Transverse colon (tissue), 4 donors: ENCODE measurements around the gene USP34.
A peak's percentile ranks its signal among the peaks of the same experiment; 100 is the strongest.

Experiments used
- POLR2A ChIP-seq: fragments of 450-650 bp; IDR thresholded peaks from one replicate; pipeline ENCODE4 v1.6.1; 2016; ENCODE audit warnings: antibody characterized with exemption, mild to moderate bottlenecking, moderate library complexity
- POLR2AphosphoS5 ChIP-seq, 3 donors: sonication (generic); formaldehyde crosslinking; IDR thresholded peaks; one replicate each; pipeline ENCODE4 v1.6.1; 2016; ENCODE audit warnings: antibody characterized with exemption in 3 of 3
- TF ChIP-seq, protein P1 (sequence below), 5 experiments: fragments of 200-600 bp in 3 of 5; fragments of 450-650 bp in 2 of 5; sonication (generic) in 3 of 5; IDR thresholded peaks; 1 replicate in 2 of 5; 2 replicates in 3 of 5; pipeline ENCODE4 v1.5.1; 2016 to 2017; ENCODE audit warnings: antibody characterized with exemption in 5 of 5, inconsistent platforms in 3 of 5, mild to moderate bottlenecking in 2 of 5, moderate library complexity in 1 of 5

DNA sequence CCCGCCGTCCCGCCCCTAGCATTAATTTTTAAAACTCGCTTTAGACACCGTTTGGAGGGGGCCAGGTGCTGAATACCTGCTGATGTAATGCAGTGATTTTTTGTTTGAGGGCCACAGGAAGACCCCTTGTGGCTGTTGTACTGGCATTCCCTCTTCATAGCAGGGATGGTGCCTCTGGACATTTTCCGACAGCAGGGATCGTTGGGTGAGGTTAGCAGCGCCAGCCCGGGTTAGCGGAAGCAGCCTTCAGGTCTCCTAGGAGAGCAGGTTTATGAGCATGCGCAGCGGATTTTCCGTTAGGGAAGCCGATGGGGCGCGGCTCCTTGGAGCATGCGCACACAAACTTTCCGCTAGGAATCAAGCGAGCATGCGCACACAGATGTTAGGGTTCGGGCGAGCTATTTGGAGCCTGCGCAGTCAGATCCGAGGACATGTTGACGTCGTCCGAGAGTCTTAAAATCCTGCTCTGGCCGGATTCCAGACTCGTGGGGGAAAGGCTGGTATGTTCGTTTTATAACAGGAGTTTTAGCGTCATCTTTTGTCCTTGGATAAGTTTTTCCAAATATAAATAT is 326.1 kb downstream of the USP34 start:
- TF ChIP-seq, protein P1, sequence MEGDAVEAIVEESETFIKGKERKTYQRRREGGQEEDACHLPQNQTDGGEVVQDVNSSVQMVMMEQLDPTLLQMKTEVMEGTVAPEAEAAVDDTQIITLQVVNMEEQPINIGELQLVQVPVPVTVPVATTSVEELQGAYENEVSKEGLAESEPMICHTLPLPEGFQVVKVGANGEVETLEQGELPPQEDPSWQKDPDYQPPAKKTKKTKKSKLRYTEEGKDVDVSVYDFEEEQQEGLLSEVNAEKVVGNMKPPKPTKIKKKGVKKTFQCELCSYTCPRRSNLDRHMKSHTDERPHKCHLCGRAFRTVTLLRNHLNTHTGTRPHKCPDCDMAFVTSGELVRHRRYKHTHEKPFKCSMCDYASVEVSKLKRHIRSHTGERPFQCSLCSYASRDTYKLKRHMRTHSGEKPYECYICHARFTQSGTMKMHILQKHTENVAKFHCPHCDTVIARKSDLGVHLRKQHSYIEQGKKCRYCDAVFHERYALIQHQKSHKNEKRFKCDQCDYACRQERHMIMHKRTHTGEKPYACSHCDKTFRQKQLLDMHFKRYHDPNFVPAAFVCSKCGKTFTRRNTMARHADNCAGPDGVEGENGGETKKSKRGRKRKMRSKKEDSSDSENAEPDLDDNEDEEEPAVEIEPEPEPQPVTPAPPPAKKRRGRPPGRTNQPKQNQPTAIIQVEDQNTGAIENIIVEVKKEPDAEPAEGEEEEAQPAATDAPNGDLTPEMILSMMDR (IDR thresholded peaks at IDR 0.05), result no peak
- TF ChIP-seq POLR2A (peak; percentile 42), POLR2AphosphoS5 (IDR thresholded peaks at IDR 0.05) (peak; percentile 23 to 55 (median 44))
